ENCODE results near the gene NOVA1. TPM values are rescaled to one million over a fixed set of nuclear protein-coding genes. Genes with fewer than 3 reads are reported as not detected.
A peak's percentile ranks its signal among the peaks of the same experiment; 100 is the strongest.

NOVA1 gene
- total and polyA plus RNA-seq, 2 of the 4 experiments (the other 2 are of a cell fraction) = 0.90 to 3.0 TPM

GRCh38 chr14:26621807-26622560 is 24.2 kb upstream of the NOVA1 start:
- H3K14ac ChIP-seq (replicated peaks; ENCODE audit: low read depth, low read length) = no peak overlapping the region
- no peak overlapping the region for H3K27ac ChIP-seq (ENCODE audit: insufficient read depth, low read length)
- H4K91ac ChIP-seq (ENCODE audit: insufficient read depth, low read depth, low read length) = no peak overlapping the region
- H2AK5ac ChIP-seq (ENCODE audit: low read depth, low read length) = no peak overlapping the region
- no peak overlapping the region for H2AK9ac ChIP-seq (replicated peaks; ENCODE audit: low read depth, low read length, poor library complexity)
- WGBS, 2 experiments (ENCODE audit: extremely low coverage in 2 of 2, insufficient read length in 1 of 2) = no CpG with 5 or more reads among the region's 2 CpGs
- H2AFZ ChIP-seq (replicated peaks; ENCODE audit: low read length, poor library complexity) = no peak overlapping the region
- in situ Hi-C loops (cut with MboI; ENCODE audit: low sequenced_read_pairs) = no loop called here
- no peak overlapping the region for H3K56ac ChIP-seq (ENCODE audit: extremely low read depth, insufficient read depth, low read length)
- no peak overlapping the region for H3K4ac ChIP-seq (ENCODE audit: low read depth, low read length)
- H2BK20ac ChIP-seq (ENCODE audit: low read depth, low read length) = no peak overlapping the region
- ATAC-seq (ENCODE audit: low read depth) (0 out of 2 replicates have a peak, but pooled peaks have one; percentile 14), DNase-seq (no peak)
- H3K79me1 ChIP-seq (ENCODE audit: low read depth in 1 of 2, low read length in 2 of 2) = no peaks in the 10 kb centered on the region
- H3K9ac ChIP-seq (ENCODE audit: low read depth, low read length) = no peak overlapping the region
- no peaks in the 10 kb centered on the region for H3K27me3 ChIP-seq (ENCODE audit: control insufficient read depth, insufficient read depth, low read length)
- H3K9me1 ChIP-seq (ENCODE audit: insufficient read depth, low read length) = no peaks in the 10 kb centered on the region
- H3K4me1 ChIP-seq (ENCODE audit: control insufficient read depth, insufficient read depth, low read length) = no peaks in the 10 kb centered on the region
- intact Hi-C loops (cut with micrococcal nuclease) = no loop called here
- no peaks in the 10 kb centered on the region for H4K20me1 ChIP-seq (ENCODE audit: insufficient read depth, low read length)
- H4K8ac ChIP-seq (ENCODE audit: low read depth in 2 of 2, low read length in 2 of 2) = no peak overlapping the region
- no peaks in the 10 kb centered on the region for H3K36me3 ChIP-seq (ENCODE audit: control insufficient read depth, insufficient read depth, low read length)
- ChIA-PET POLR2A (ENCODE audit: unreplicated experiment) (interaction anchor here (0.6 kb wide), 1 partner anchor 523 kb away, joined by 3 read pairs; no protein-coding TSS in a partner anchor), CTCF (no interaction called here)
- no peak overlapping the region for H3K4me2 ChIP-seq (ENCODE audit: low read depth, low read length)
- BruUV-seq (replicated peaks) = no TSS peak
- no peaks in the 10 kb centered on the region for H3K9me3 ChIP-seq (ENCODE audit: control insufficient read depth, insufficient read depth, low read length)
- H2BK5ac ChIP-seq (ENCODE audit: low read depth, low read length, poor library complexity, severe bottlenecking) = no peak overlapping the region
- TF ChIP-seq CHD1 (IDR thresholded peaks at IDR 0.05; ENCODE audit: low read depth, low read length) (no peak), SMC3 (IDR thresholded peaks at IDR 0.05; ENCODE audit: low read depth, low read length) (no peak), RFX5 (IDR thresholded peaks at IDR 0.05; ENCODE audit: low read depth, low read length) (no peak), MAZ (IDR thresholded peaks at IDR 0.05; ENCODE audit: borderline replicate concordance, low read depth, low read length) (no peak), NFE2L2 (IDR thresholded peaks at IDR 0.05; ENCODE audit: low read depth, low read length) (no peak), FOS (IDR thresholded peaks at IDR 0.05; ENCODE audit: low read depth, low read length) (no peak), USF2 (IDR thresholded peaks at IDR 0.05; ENCODE audit: low read depth, low read length) (no peak), RAD21 (IDR thresholded peaks at IDR 0.05; ENCODE audit: low read length) (no peak), MAFK (IDR thresholded peaks at IDR 0.05; ENCODE audit: low read depth, low read length) (no peak), POLR2A (IDR thresholded peaks at IDR 0.05; ENCODE audit: low read depth, low read length) (no peak), CEBPB (IDR thresholded peaks at IDR 0.05; ENCODE audit: low read depth, low read length) (no peak), MXI1 (IDR thresholded peaks at IDR 0.05; ENCODE audit: borderline replicate concordance, low read depth, low read length) (no peak)
- H3K23ac ChIP-seq (ENCODE audit: low read depth, low read length) = no peak overlapping the region
- no peak overlapping the region for H2BK120ac ChIP-seq (ENCODE audit: low read depth, low read length)
- no peak overlapping the region for H4K5ac ChIP-seq (ENCODE audit: low read depth, low read length)
- no peak overlapping the region for H3K4me3 ChIP-seq (ENCODE audit: insufficient read depth, low read depth, low read length)
- no peak overlapping the region for H3K18ac ChIP-seq (ENCODE audit: low read depth, low read length)
- dilution Hi-C loops (cut with HindIII; ENCODE audit: low sequenced_read_pairs, unreplicated experiment) = no loop called here
- H2BK15ac ChIP-seq (ENCODE audit: low read depth, low read length) = no peak overlapping the region
